ENCODE data around the gene CENPA.
"Not testable (repeated sequence)": the region's sequence is repeated elsewhere in the genome, so short reads cannot be mapped to it uniquely, and the experiment has no call there.

The CENPA gene

DNA sequence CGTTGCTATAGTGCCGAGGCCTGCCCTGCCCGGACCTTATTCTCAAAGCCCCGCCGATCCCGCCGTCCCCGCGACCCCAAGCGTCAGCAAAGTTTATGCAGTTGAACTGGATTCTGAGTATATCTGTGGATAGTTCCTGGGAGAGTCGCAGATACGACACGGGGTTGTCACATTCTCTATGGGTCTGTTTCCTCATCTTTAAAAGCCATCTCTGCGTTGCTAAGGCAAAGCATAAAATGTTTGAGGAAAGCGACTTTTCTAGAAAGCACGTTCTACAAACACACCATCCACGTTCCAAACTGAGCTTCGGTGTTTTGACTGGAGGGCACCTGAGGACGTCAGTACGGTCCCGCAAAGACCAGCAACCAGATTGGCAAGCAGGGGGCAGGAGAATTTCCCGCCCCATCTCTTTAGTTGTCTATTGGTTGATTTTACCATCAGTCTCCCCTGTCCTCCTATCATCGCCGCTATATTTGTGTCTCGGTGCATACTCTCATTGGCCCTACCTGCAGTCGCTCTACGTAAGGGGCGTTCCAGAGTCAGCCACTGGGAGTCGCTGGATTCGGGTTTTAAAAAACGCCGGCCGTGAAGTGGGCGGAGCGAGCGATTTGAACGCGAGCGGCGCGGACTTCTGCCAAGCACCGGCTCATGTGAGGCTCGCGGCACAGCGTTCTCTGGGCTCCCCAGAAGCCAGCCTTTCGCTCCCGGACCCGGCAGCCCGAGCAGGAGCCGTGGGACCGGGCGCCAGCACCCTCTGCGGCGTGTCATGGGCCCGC, at the start of gene CENPA:
Gene CENPA, plus strand, starts transcription at position 626 of the 776 bp plus-strand sequence. Its CDS starts 141 bp downstream, at position 767.
- DNase-seq, result peak; percentile 99
- no peak for TF ChIP-seq GATA1 (IDR thresholded peaks at IDR 0.05; ENCODE audit: low read depth, low read length)
- TF ChIP-seq POLR2A (IDR thresholded peaks at IDR 0.05; ENCODE audit: low read length), result peak; percentile 91

DNA sequence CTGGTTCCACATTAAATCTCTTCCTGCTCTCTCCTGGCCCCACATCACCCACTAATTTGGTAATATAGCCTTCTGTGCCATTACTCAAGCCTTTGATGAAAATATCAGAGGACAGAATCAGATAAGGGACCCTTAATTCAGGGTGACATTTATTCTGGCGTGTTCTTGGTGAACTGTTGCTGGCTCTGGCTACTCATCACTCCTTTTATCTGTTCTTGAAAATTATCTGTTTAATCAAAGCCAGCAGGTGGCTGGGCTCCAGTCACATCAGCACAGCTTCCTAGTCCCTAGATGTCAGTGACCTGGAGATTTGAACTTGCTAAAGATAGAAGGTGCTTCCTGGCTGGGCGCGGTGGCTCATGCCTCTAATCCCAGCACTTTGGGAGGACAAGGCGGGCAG, 48.6 kb upstream of the CENPA start:
- TF ChIP-seq GATA1 (IDR thresholded peaks at IDR 0.05; ENCODE audit: low read depth, low read length) (no peak), POLR2A (IDR thresholded peaks at IDR 0.05; ENCODE audit: low read length) (no peak)
- no peak for DNase-seq

DNA sequence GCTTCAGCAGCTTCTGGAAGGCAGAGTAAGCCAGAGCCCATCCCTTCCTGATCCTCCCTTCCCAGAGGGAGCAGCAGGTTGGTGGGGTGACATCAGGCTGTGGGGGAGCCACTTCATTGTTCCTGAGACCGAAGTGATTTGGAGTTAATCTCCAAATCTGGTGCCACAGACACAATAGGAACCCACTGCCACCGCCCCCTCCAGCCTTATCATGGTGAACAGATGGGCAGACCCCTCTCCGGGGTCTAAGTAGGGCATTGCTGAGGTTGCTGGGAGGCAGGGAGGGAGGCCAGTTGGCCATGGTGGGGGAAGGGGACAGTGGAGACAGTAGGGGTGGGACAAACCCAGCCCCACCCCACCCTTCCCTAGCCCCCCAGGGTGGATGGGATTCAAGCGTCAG, 47.4 kb upstream of the CENPA start:
- no peak for TF ChIP-seq POLR2A (IDR thresholded peaks at IDR 0.05; ENCODE audit: low read length)
- TF ChIP-seq GATA1 (IDR thresholded peaks at IDR 0.05; ENCODE audit: low read depth, low read length), result no peak
- no peak for DNase-seq

- DNase-seq, result no peak
- no peak for TF ChIP-seq POLR2A (IDR thresholded peaks at IDR 0.05; ENCODE audit: low read length)
- no peak for TF ChIP-seq GATA1 (IDR thresholded peaks at IDR 0.05; ENCODE audit: low read depth, low read length)
Measured at GRCh38 chr2:26739514-26739913, 46.3 kb upstream of the CENPA start.

GRCh38 chr2:26740346-26740745, 45.5 kb upstream of the CENPA start:
- TF ChIP-seq POLR2A (IDR thresholded peaks at IDR 0.05; ENCODE audit: low read length) (no peak), GATA1 (IDR thresholded peaks at IDR 0.05; ENCODE audit: low read depth, low read length) (no peak)
- DNase-seq, result no peak

GRCh38 chr2:26740890-26741302, 45.0 kb upstream of the CENPA start:
- no peak for TF ChIP-seq POLR2A (IDR thresholded peaks at IDR 0.05; ENCODE audit: low read length)
- TF ChIP-seq GATA1 (IDR thresholded peaks at IDR 0.05; ENCODE audit: low read depth, low read length), result no peak
- DNase-seq, result peak; percentile 33 to 50

DNA sequence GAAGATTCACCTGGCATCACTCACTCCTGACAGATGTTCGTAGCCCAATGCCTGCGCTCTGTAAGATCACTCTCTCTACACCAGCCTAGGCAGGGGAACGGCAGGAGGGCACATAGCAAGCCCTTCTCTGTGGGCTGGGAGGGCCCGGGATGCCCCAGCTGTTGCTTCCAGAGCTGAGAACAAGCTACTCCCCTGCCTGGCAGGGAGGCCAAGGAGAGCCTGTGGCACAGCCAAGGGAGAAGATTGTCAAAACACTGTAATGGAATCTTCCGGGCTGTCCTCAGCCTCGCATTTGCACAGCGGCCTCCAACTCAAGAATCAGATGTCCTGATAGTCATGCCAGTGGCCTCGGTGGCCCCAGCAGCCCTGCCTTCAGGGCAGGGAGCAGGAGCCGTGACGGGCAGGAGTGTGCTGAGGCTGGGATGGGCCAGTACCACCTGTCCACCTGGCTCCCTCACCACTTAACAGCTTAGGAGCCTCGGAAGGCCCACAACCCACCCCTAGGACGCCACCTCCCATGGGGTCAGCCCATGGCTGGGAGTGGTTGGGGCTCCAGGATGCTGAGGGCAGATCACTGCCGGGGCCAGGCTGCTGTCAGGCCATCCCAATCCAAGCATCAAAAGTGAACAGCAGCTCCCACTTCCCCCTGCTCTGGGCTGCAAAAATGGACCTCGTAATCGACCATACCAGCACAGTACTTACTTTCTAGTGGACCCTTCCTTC, 43.6 kb upstream of the CENPA start:
- no peak for TF ChIP-seq POLR2A (IDR thresholded peaks at IDR 0.05; ENCODE audit: low read length)
- TF ChIP-seq GATA1 (IDR thresholded peaks at IDR 0.05; ENCODE audit: low read depth, low read length), result no peak
- no peak for DNase-seq

GRCh38 chr2:26743852-26744251, 42.0 kb upstream of the CENPA start:
- no peak for DNase-seq
- TF ChIP-seq POLR2A (IDR thresholded peaks at IDR 0.05; ENCODE audit: low read length) (no peak), GATA1 (IDR thresholded peaks at IDR 0.05; ENCODE audit: low read depth, low read length) (no peak)

GRCh38 chr2:26744953-26745352, 40.9 kb upstream of the CENPA start:
- no peak for DNase-seq
- TF ChIP-seq POLR2A (IDR thresholded peaks at IDR 0.05; ENCODE audit: low read length), result no peak

GRCh38 chr2:26745609-26746327, 40.1 kb upstream of the CENPA start:
- TF ChIP-seq GATA1 (IDR thresholded peaks at IDR 0.05; ENCODE audit: low read depth, low read length), result no peak
- no peak for TF ChIP-seq POLR2A (IDR thresholded peaks at IDR 0.05; ENCODE audit: low read length)
- DNase-seq, result peak; percentile 76 to 91

GRCh38 chr2:26746934-26747333, 38.9 kb upstream of the CENPA start:
- DNase-seq, result no peak
- no peak for TF ChIP-seq GATA1 (IDR thresholded peaks at IDR 0.05; ENCODE audit: low read depth, low read length)
- TF ChIP-seq POLR2A (IDR thresholded peaks at IDR 0.05; ENCODE audit: low read length), result no peak

DNA sequence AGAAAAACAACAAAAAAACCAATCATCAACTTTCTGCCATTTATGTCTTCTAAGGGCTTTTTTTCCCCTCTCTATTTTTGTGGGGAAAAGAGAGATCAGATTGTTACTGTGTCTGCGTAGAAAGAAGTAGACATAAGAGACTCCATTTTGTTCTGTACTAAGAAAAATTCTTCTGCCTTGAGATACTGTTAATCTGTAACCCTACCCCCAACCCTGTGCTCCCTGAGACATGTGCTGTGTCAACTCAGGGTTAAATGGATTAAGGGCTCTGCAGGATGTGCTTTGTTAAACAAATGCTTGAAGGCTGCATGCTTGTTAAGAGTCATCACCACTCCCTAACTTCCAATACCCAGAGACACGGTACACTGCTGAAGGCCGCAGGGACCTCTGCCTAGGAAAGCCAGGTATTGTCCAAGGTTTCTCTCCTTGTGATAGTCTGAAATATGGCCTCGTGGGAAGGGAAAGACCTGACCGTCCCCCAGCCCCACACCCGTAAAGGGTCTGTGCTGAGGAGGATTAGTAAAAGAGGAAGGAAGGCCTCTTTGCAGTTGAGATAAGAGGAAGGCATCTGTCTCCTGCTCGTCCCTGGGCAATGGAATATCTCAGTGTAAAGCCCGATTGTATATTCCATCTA, 36.0 kb upstream of the CENPA start:
- not testable (repeated sequence) for DNase-seq

GRCh38 chr2:26750467-26750866, 35.4 kb upstream of the CENPA start:
- DNase-seq, result not testable (repeated sequence)

GRCh38 chr2:26752656-26753055, 33.2 kb upstream of the CENPA start:
- no peak for DNase-seq
- TF ChIP-seq GATA1 (IDR thresholded peaks at IDR 0.05; ENCODE audit: low read depth, low read length), result no peak
